GM10847 (cell line): Measurements from ENCODE around the gene MYBPC3.

Source experiments
- POLR2A ChIP-seq: IDR thresholded peaks from 2 replicates; pipeline ENCODE4 v1.6.1; 2011; ENCODE audit not compliant: insufficient read length; ENCODE audit errors: extremely low read depth

The MYBPC3 gene

DNA sequence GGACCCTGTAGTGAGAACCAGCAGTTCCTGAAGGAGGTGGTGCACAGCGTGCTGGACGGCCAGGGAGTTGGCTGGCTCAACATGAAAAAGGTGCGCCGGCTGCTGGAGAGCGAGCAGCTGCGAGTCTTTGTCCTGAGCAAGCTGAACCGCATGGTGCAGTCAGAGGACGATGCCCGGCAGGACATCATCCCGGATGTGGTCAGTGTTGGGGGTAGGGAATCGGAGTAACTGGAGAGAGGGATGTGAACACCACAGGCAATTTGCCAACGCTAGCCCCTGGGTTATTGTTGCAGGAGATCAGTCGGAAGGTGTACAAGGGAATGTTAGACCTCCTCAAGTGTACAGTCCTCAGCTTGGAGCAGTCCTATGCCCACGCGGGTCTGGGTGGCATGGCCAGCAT, 62.6 kb downstream of the MYBPC3 start:
- TF ChIP-seq POLR2A, result no peak

DNA sequence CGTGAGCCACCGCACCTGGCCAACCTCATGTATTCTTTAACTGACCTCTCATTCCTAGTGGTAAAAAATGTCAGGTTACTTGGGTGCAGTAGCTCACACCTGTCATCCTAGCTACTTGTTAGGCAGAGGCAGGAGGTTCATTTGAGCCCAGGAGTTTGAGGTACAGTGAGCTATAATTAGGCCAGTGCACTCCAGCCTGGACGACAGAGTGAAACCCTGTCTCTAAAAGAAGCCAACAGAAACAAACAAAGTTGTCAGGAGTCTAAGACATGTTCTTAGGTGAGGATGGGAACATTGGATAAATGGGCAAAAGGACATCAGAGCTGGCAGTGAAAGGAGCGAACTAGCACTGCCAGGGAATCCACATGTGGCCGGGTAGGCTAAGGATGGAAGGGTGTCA, 64.4 kb downstream of the MYBPC3 start:
- TF ChIP-seq POLR2A, result no peak

DNA sequence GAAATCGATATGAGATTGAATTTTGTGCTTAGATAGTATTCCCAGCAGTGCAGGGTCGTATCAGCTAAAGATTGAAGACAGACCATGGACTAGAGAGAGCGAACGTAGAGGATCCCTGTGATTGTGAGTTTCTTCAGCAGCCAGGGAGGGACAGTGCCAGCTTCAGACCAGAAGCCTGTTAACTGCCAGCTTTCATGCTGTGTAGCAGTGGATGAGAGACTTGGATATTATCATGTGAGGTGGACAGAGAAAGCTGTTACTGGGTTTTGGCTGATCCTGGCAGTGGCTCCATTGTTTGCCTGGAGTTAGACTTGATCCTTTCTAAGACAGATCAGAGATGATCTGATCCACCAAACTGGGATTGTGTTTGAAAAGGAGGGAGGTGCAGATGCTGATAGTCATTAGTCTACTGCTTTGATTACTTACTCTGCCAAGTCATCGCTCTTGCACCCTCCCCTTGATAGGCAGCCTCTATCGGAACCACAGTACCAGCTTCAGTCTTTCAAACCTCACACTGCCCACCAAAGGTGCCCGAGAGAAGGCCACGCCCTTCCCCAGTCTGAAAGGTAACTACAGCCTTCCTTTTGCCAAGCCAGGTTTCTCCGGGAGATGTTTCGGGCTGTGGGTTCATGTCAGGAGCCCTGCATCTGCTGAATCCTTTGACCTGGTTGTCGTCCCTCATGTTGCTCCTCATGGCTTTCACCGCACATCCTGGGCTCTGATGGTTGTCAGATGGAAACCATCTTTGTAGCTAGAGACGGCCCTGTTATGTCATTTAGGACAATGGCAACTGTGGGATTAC, 66.3 kb downstream of the MYBPC3 start:
- TF ChIP-seq POLR2A, result no peak

DNA sequence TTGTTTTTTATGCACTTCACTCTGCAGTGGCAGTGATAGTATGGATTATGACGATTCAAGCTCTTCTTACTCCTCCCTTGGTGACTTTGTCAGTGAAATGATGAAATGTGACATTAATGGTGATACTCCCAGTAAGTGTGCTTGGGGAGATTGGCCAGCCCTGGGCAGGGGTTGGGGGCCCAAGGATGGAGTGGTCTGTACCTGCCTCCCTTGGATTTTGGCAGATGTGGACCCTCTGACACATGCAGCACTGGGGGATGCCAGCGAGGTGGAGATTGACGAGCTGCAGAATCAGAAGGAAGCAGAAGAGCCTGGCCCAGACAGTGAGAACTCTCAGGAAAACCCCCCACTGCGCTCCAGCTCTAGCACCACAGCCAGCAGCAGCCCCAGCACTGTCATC, 68.4 kb downstream of the MYBPC3 start:
- TF ChIP-seq POLR2A, result no peak

DNA sequence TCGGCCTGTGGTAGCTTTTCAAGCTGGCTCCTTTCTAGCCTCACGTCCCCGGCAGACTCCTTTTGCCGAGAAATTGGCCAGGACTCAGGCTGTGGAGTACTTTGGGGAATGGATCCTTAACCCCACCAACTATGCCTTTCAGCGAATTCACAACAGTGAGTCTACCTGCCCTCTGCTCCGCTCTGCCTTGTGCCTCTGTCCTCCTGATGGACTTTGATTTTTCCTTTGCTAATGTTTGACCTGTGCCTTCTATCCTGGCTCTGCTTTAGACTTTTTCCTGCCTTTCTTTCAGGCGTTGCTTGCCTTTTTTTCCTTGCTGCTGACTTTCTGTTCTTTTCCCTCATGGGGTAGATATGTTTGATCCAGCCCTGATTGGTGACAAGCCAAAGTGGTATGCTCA, 70.0 kb downstream of the MYBPC3 start:
- no peak for TF ChIP-seq POLR2A
